AG09309 (cell line): ENCODE results near the gene PRSS57.
A peak's percentile ranks its signal among the peaks of the same experiment; 100 is the strongest.

ENCODE experiments used
- DNase-seq: peaks from one replicate; pipeline ENCODE4 v3.0.0-alpha.2; 2010; ENCODE audit warnings: low read depth
- H3K4me3 ChIP-seq: 2 replicates; pipeline ENCODE4 v1.5.1; 2011; ENCODE audit warnings: mild to moderate bottlenecking, low read depth, low read length, moderate library complexity; ENCODE audit not compliant: control insufficient read depth
- TF ChIP-seq, protein P1 (sequence below): IDR thresholded peaks from 2 replicates; pipeline ENCODE4 v1.5.1; 2011; ENCODE audit warnings: mild to moderate bottlenecking, low read depth, low read length, inconsistent platforms; ENCODE audit not compliant: insufficient read depth, control insufficient read depth; ENCODE audit errors: missing control alignments

Gene PRSS57

DNA sequence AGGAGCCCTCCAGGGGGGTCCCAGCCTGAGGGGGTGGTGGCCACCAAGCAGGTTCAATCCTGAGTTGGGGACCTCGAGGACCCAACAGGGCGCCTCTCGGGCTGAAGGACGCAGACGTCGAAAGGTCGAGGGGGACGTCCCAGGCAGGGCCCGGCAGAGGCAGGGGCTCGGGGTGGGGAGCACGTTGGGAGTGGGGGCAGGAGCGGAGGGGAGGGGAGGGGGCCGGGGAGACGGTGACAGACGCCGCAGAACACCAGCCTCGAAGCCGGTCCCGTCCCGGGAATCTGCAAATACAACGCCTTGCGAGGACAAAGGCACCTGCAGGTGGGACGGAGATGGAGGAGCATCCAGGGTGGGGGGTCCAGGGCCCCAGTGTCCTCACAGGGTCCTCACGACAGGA lies 51.5 kb downstream of the PRSS57 start:
- TF ChIP-seq, protein P1, sequence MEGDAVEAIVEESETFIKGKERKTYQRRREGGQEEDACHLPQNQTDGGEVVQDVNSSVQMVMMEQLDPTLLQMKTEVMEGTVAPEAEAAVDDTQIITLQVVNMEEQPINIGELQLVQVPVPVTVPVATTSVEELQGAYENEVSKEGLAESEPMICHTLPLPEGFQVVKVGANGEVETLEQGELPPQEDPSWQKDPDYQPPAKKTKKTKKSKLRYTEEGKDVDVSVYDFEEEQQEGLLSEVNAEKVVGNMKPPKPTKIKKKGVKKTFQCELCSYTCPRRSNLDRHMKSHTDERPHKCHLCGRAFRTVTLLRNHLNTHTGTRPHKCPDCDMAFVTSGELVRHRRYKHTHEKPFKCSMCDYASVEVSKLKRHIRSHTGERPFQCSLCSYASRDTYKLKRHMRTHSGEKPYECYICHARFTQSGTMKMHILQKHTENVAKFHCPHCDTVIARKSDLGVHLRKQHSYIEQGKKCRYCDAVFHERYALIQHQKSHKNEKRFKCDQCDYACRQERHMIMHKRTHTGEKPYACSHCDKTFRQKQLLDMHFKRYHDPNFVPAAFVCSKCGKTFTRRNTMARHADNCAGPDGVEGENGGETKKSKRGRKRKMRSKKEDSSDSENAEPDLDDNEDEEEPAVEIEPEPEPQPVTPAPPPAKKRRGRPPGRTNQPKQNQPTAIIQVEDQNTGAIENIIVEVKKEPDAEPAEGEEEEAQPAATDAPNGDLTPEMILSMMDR: no peak
- no peak overlapping the region for H3K4me3 ChIP-seq

DNA sequence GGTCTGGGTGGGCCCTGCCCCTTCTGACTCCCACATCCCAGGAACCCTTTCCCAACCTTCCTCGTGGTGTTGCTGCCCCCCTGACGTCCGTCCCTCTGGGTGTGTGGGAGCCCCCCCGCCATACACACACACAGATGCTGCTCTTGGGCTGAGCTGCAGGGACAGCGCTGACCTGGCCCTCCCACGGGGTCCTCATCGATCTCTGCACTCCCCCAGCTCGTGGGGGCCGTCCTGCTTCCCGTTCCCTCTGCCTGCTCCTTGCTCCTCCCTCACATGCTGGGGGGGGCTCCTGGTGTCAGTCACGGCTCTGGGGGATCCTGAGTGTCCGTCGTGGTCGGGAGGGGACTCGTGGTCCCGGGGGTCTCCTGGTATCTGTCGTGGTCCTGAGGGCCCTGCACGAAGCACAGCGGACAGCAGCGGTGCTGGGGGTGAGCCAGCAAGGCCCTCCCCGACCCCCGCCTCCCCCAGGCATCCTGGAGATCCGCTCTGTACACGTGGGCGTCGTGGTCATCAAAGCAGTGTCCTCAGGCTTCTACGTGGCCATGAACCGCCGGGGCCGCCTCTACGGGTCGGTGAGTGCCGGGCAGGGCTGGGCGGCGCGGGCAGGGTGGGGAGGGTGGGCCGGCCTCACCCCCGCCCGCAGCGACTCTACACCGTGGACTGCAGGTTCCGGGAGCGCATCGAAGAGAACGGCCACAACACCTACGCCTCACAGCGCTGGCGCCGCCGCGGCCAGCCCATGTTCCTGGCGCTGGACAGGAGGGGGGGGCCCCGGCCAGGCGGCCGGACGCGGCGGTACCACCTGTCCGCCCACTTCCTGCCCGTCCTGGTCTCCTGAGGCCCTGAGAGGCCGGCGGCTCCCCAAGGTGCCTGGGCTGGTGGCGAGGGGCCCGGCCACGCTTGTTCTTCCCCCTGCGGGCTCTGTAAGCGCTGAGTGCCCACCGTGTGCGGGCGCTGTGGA lies 52.2 kb downstream of the PRSS57 start:
- TF ChIP-seq, protein P1: no peak
- H3K4me3 ChIP-seq: no peak overlapping the region
- no peak for DNase-seq

More for the DNA sequence above, 51.5 kb downstream of the PRSS57 start:
- no peak for DNase-seq

DNA sequence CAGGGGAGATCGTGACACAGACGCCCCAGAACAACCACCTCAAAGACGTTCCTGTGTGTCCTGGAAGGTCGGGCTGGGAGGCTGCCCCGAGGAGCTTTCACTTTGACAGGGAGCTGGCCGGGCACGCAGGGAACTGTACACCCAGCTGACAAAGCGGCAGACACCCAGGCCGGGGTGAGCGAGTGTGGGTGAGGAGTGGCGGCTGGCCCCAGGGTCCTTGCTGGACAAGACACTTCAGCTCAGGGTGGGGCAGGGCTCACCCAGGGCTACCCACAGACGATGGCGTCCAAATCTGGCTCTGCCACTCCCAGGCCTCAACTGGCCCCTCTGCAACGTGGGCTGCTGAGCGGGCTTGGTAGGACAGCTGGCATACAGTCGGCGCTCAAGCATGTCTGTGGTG lies 53.5 kb downstream of the PRSS57 start:
- H3K4me3 ChIP-seq: no peak overlapping the region
- TF ChIP-seq, protein P1: no peak
- DNase-seq: no peak

DNA sequence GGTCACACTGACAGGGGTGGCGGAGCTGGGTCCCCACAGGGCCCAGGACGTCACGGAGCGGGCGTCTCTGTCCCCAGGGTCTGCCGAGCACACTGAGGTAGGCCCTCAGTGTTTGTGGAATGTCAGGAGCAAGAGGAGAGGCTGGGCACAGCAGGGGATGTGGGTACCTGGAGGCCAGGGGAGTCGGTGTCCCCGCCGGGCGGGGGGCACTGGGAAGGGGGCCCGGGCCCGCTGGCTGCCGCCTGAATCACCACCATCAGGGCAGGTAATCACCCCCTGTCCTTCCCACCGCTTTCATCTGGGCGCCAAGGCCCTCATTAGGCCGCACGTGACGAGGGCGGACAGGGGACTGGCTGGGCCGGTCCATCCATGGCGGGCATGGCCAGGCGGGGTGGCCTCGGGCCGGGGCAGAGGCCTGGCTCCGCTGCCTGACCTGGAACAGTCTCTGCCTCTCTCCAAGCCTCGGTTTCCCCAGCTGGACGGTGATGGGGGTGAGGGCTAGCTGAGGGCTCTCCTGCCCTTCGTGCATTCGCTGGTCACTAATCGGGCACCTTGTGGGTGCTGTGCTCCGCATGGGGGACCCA lies 54.6 kb downstream of the PRSS57 start:
- H3K4me3 ChIP-seq: no peak overlapping the region
- TF ChIP-seq, protein P1: no peak
- no peak for DNase-seq

DNA sequence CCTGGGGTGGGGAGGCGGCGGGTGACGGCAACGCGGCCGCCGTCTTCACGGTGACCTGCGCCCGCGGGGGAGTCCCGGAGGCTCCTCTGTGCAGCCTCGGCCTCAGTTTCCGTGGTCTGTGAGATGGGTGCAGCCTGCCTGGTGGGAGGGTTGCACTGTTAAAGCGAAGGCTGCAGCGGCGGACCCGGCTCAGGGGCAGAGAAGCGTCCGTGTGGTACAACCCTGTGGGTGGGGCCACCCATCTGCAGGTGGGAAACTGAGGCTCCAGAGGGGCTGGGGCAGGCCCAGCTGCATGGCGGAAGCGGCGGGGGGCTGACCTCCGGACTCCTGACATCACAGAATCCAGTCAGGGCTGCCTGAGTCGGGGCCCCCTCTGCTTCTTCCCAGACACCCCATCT lies 55.1 kb downstream of the PRSS57 start:
- H3K4me3 ChIP-seq: no peak overlapping the region
- TF ChIP-seq, protein P1: no peak

DNA sequence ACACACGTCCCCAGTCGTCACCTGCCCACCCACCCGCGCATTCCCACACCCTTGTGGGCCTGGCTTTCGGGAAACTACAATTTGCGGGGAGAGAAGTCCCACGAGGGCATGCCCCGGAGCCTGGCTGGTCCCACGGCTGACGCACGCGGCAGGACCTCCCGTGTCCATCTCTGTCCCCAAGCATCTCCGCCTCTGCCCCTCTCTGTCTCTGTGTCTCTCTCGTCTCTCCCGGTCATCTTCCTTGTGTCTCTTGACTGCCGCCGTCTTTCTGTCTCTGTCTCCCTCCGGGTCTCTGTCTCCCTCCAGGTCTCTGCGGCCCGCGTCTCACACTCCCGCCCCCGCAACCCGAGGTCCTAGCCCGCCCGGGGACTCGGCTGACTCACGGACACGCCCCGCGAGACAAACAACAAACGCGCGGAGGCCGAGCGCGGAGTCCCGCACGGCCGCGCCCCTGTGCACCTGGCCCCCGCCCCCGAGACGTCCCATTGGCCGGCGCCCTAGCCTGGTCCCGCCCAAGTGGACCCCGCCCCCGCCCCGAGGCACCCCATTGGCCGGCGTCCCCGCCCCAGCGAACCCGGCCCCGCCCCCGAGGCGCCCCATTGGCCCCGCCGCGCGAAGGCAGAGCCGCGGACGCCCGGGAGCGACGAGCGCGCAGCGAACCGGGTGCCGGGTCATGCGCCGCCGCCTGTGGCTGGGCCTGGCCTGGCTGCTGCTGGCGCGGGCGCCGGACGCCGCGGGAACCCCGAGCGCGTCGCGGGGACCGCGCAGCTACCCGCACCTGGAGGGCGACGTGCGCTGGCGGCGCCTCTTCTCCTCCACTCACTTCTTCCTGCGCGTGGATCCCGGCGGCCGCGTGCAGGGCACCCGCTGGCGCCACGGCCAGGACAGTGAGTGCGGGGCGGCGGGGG lies 55.7 kb downstream of the PRSS57 start, which contains the start of gene FGF22:
FGF22 (plus strand) TSS at position 627 of the 908 bp plus-strand sequence; CDS start at position 674, 47 bp downstream.
- no peak for DNase-seq
- H3K4me3 ChIP-seq: peak within 1 kb of the TSS; percentile 54
- TF ChIP-seq, protein P1: no peak

More for the DNA sequence above, 55.1 kb downstream of the PRSS57 start:
- no peak for DNase-seq
